ENCODE results near the gene CHMP2B.

GRCh38 chr3:87218560-87218959 is 8.5 kb upstream of the CHMP2B start:
- TF ChIP-seq POLR2A (IDR thresholded peaks at IDR 0.05; ENCODE audit: low read depth, low read length) = no peak
- TF ChIP-seq POLR2AphosphoS5 (IDR thresholded peaks at IDR 0.05; ENCODE audit: low read depth, low read length) = no peak
- TF ChIP-seq TAF1 (IDR thresholded peaks at IDR 0.05; ENCODE audit: borderline replicate concordance, low read depth, low read length) = no peak
